NCI-H1436 treated with DMSO at 0.1 percent for 48 hours (cell line): ENCODE measurements around the gene SCAI.
"Not testable (repeated sequence)": the region's sequence is repeated elsewhere in the genome, so short reads cannot be mapped to it uniquely, and the experiment has no call there.

Source experiments
- DNase-seq: peaks from one replicate; lab custom pipeline; 2025; lab: John Stamatoyannopoulos, UW

The SCAI gene

GRCh38 chr9:125028041-125028440 lies 115.3 kb downstream of the SCAI start:
- no peak for DNase-seq

DNA sequence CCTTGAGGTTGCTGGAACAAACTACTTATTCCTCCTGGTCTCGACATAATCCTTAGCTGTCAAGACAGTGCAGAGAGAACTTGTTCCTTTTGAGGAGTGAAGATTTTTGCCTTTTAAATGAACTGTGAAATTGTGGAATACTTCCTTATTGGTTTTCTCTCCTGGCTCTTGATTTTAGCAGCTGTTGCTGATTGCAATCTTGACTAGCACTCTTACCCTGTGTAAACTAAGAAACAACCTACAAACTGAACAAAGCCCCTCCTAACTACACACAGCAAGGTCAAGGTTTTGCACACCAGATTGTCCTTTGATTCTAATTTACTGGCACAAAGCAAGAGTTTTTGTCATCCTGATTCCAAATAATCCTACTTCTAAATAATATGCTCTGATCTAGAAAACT lies 118.4 kb downstream of the SCAI start:
- DNase-seq, result no peak

DNA sequence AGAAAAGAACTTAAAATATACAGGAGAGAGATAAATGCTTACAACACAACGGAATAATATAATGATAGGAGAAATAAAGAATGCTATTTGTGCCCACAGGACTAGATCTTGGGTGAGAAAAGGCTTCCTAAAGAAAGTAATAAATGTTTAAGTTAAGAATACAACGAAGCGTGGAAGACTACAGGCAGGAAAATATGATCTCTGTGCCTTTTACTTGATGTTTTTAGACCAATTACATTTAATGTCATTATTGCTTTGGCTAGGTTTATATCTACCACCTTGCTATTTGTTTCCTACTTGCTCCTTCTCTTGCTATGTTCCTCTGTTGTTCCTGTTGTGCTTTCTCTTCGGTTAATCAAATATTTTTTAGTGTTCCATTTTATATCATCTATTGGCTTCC lies 122.3 kb downstream of the SCAI start:
- no peak for DNase-seq

GRCh38 chr9:125015655-125016054 lies 127.7 kb downstream of the SCAI start:
- not testable (repeated sequence) for DNase-seq

- not testable (repeated sequence) for DNase-seq
Measured at GRCh38 chr9:125012013-125012412, 131.3 kb downstream of the SCAI start.

DNA sequence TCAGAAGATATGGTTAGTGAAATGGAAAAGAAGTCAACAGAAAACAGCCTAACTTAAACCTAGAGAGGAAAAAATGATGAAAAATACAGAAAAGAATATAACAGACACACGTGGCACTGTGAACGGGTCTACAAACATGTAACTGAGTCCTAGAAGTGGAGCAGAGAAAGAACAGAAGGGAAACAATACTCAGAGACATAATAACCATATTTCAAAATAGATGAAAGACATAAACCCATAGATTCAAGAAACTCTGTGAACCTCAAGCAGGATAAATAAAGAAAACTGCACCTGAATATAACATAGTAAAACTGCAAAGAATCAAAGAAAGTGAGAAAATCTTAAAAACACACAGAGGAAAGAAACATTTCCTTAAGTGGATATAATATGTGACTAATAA lies 134.7 kb downstream of the SCAI start:
- no peak for DNase-seq

- no peak for DNase-seq
Measured at GRCh38 chr9:125003332-125003731, 140.0 kb downstream of the SCAI start.

- DNase-seq, result no peak
Measured at GRCh38 chr9:124983698-124984097, 159.6 kb downstream of the SCAI start.

DNA sequence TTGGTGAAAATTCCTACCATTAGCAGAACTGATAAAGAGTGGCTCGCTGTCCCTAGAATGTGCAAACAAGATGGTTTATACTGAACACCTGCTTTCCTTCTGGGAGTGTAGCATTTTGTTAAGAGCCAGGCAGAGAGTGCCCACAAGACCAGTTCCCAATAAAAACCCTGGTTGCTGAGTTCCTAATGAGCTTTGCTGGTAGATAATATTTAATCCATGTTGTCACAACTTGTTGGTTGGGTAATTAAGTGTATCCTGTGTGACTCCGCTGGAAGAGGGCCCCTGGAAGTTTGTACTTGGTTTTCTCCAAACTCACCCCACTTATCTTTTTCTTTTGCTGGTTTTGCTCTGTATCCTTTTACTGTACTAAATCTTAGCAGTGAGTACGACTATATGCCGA lies 162.9 kb downstream of the SCAI start:
- no peak for DNase-seq

DNA sequence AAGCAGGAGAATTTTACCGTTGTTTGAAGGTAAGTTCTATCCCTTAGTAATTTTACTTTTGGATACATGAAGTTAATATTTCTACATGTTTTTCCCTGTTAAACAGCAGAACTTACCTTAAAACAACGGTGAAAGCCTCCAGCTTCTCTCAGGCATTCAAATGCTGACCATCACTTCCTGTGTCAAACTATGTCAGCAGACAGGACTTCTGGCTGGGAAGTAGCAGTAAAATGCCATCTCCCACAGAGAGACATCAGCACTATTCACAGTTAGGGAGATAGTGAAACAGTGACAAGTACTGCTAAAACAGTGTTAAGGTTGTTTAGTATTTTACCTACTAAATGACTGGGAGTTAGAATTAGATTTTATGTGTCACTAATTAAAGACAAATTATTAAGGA lies 168.2 kb downstream of the SCAI start:
- no peak for DNase-seq

DNA sequence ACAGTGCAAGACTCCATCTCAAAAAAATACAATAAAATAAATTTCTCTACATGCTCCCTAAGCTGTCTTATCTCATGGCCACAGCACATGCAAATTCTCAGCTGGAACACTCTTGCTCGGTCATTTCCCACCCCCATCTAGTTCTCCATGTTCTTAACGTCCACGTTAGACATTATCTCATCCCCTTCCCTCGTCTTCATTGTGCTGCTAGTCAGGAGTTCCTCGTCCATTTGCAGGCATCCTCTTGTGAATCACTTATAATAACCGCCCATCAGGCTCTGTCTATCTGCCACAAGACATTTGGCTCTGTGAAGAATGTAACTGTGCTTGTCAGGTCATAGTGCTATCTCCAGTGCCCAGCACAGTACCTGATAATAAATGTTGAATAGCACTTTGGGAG lies 169.5 kb downstream of the SCAI start:
- no peak for DNase-seq

DNA sequence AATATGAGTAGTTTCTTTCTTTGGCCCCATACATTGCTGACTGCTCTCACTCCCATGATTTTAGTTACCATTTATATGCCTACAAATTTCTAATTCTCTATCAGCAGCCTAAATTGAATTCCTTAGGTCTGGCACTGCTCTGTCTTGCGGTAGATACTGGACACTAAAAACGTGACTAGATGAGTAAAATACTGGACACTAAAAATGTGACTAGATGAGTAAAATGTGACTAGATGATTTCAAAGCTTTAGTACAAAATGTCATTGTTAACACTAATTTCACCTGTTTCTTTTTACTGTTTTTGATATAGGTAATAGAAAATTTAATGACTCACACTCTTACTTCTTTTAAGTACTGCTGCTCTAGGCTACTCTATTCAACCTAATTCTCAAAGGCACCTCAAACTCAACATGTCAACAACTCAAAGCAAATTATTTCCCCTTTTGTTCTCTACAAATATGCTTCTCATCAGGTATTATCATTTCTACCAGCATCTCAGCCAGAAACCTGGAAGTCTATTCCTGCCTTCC lies 171.0 kb downstream of the SCAI start:
- no peak for DNase-seq

GRCh38 chr9:124969401-124969800 lies 173.9 kb downstream of the SCAI start:
- DNase-seq, result no peak

GRCh38 chr9:124968238-124968637 lies 175.1 kb downstream of the SCAI start:
- no peak for DNase-seq

DNA sequence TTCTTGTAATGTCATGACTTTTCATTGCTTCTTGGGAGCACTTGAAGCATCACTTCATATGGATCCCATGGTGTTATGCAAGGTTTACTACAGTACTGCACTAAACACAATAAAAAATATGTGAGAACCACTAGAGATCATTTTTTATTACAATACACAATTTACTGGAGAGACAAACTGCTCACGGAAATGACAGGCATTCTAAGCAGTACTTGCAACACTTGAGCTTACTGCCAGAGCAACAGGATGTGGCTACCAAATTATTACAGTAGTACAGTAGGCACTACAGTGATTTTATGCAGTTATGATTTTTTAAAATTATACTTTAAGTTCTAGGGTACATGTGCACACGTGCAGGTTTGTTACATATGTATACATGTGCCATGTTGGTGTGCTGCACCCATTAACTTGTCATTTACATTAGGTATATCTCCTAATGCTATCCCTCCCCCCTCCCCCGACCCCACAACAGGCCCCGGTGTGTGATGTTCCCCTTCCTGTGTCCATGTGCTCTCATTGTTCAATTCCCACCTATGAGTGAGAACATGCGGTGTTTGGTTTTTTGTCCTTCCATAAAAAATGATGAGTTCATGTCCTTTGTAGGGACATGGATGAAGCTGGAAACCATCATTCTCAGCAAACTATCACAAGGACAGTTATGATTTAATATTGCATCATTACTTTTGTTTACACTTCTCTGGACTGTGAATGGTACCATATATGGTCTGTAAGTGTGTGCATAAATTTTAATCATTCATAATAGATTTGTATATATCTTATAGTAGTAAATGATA lies 177.4 kb downstream of the SCAI start:
- DNase-seq, result not testable (repeated sequence)

- DNase-seq, result no peak
Measured at GRCh38 chr9:124964604-124965003, 178.7 kb downstream of the SCAI start.

DNA sequence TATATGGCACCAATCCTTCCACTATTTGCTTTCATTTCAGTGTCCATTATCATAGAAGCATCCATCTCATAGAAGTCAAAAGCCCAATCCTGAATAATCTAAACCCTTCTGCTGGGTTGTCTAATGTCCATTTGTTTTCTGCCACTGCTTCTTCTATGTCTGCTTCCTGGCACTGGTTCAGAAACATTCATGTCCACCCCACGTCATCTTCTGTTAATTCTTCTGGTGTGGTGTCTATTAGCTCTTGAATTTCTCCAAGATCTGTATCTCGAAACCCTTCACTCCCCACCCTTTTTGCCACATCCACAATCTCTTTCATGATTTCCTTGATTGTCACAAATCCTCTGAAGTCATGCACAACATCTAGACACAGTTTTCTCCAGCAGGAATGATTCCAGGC lies 179.3 kb downstream of the SCAI start:
- no peak for DNase-seq

DNA sequence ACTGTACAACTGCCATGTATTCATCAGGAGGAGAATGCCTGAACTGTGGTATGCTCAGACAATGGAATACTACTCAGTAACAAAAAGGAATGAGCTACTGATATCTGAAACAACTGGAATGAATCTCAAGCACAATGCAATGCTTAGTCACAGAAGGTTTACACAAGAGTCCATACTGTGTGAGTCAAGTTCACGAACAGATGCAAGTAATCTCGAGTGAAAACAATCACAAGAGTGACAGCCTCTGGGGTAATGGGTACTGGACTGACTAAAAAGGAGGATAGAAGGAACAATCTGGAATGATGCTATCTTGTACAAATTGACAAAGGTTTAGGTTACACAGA lies 182.9 kb downstream of the SCAI start:
- DNase-seq, result no peak

- DNase-seq, result not testable (repeated sequence)
Measured at GRCh38 chr9:124959671-124960408, 183.5 kb downstream of the SCAI start.

DNA sequence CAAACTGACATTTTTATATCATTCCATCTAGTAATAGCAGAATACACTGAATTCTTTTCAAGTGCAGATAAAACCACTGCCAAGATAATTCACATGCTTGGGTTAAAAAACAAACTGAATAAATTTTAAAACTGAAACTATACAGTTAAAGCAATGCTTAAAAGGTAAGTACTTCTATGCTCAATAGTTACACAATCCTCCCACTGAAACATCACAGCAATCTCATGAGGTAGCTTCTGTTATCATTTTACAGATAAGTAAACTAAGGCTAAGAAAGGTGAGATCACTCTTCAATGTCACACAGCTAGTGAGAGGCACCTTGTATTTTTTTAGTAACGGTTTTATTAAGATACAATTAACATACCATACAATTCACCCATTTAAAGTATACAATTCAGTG lies 189.1 kb downstream of the SCAI start:
- DNase-seq, result no peak

DNA sequence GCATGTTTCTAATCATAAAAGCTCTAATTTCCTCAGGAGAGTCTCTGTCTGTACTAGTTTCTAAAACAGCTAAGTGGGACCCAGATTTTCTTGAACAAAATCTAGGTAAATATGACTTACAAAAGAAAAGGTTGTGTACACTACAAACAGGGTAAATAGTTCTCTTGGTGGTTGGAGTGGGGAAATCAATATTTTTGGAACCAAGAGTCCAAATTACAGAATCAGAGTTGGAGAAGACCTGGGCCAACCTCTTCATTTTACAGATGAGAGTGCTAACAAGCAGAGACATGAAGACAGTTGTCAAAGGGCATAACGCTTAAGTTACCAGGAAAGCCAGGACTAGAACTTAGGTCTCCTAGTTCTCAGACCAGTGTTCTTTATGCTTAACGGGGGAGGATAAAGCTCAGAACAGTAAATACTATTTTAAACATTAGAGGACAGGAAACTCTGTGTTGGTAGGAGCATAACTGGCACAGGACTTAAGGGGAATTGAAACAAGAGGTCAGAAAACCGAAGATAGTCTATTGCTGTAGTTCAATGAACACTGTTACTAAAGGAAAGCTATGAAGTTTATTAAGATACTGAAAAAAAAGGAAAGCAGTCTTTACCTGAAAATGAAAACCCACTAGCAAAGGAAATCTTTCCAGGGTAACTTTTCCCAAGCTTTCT lies 193.1 kb downstream of the SCAI start:
- no peak for DNase-seq

GRCh38 chr9:124949387-124949786 lies 193.9 kb downstream of the SCAI start:
- no peak for DNase-seq
